Measurements from ENCODE around the gene ACY1.

Gene ACY1

DNA sequence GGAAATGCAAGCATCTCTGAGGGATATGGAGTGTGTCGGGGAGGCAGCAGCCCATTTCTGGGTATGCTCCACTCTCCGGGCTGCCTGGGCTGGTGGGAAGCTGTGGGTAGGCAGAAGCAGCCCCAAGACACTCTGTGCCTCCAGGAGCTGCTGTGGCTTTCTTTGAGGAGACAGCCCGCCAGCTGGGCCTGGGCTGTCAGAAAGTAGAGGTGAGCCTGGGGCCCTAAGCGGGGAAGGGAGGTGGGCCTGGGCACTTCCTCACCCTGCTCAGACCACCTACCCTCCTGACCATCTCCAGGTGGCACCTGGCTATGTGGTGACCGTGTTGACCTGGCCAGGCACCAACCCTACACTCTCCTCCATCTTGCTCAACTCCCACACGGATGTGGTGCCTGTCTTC lies 1.7 kb downstream of the ACY1 start:
- H3K27ac ChIP-seq = no peak overlapping the region
- TF ChIP-seq ZFX (IDR thresholded peaks at IDR 0.05) = no peak
- no peak for TF ChIP-seq CTCF (conservative IDR thresholded peaks at IDR 0.05)

- H3K27ac ChIP-seq = no peak overlapping the region
- TF ChIP-seq CTCF (conservative IDR thresholded peaks at IDR 0.05) = no peak
- TF ChIP-seq ZFX (IDR thresholded peaks at IDR 0.05) = no peak
Measured at GRCh38 chr3:51986010-51986947, 2.9 kb downstream of the ACY1 start.

DNA sequence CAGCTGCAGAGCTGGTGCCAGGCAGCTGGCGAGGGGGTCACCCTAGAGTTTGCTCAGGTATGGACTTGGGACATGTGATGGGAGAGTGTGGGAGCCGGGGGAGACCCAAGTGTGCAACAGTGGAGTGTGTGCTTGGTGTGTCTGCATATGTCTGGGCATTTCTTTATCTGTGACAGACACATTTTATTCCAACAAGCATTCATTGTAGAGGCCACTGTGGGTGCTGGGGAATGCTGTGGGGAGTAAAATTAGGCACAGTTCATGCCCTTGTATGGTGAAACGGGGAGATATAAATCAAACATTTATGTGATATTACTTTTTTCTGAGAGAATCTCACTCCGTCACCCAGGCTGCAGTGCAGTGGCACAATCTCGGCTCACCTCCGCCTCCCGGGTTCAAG lies 4.2 kb downstream of the ACY1 start:
- TF ChIP-seq CTCF (conservative IDR thresholded peaks at IDR 0.05) = no peak
- no peak for TF ChIP-seq ZFX (IDR thresholded peaks at IDR 0.05)
- no peak overlapping the region for H3K27ac ChIP-seq

GRCh38 chr3:51988286-51989146 lies 5.2 kb downstream of the ACY1 start:
- H3K27ac ChIP-seq = no peak overlapping the region
- no peak for TF ChIP-seq CTCF (conservative IDR thresholded peaks at IDR 0.05)
- TF ChIP-seq ZFX (IDR thresholded peaks at IDR 0.05) = no peak

GRCh38 chr3:51990501-51990971 lies 7.2 kb downstream of the ACY1 start:
- peak overlapping the region; percentile 23; the same call in 1 of the 2 replicates for H3K27ac ChIP-seq

DNA sequence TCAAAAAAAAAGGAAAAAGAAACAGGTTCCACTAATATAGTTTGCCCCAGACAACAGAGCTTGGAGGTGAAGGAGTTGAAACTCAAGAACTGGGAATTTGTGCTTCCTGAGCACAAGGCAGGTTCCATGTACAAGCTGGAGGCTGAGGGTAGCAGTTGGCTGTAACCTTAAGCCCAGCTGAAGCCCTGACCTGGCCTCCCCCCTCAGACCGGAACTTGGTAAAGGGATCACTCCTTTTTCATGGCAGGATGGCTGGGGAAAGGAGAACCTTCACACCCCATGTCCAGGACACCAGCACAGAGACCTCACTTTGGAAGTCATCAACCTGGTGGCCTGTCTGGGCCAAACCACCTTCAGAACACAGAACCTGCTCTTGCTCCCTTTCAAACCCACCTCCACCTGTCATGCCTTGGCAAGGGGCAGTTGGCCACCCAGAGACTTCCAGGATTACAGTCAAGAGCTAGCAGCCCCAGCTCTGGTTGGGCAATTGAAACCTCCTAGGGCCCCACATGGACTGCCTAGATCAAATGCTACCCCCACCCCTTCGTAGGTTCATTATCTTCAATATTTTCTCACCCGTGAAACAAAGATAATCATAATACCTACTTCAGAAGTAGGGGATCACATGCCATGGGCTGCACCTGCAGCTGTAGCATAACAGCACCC lies 8.8 kb downstream of the ACY1 start:
- H3K27ac ChIP-seq = no peak overlapping the region; the same call in 1 of the 2 replicates
- TF ChIP-seq CTCF (conservative IDR thresholded peaks at IDR 0.05) (no peak), ZFX (IDR thresholded peaks at IDR 0.05) (no peak)

DNA sequence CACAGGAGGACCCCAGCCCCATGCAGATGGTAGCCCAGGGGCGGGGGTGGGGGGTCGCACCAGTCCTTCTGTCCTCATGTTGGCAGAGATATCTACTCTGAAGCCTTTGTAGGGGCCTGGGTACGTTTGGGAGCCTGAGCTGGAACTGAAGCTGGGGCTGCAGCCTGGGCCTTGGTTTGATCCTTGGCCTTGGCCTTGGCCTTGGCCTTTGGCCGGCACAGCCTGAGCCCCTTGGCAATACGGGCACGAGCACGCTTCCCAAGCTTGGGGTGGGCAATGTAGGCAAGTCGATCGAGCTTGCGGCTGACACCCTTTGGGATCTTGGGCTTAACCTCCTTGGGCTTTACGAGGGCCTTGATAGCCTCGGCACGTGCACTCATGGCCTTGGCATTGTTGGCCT lies 10.3 kb downstream of the ACY1 start:
- H3K27ac ChIP-seq = peak overlapping the region; percentile 93; the same call in 1 of the 2 replicates

GRCh38 chr3:51994530-51994929 lies 11.2 kb downstream of the ACY1 start:
- peak overlapping the region; percentile 93 for H3K27ac ChIP-seq
- TF ChIP-seq ZFX (IDR thresholded peaks at IDR 0.05) (no peak), CTCF (conservative IDR thresholded peaks at IDR 0.05) (no peak)

All from C4-2B (cell line).